AG10803 (cell line): ENCODE measurements around the gene CMBL.
A peak's percentile ranks its signal among the peaks of the same experiment; 100 is the strongest.

Experiments used
- DNase-seq: peaks from one replicate; pipeline ENCODE4 v3.0.0; 2010; ENCODE audit warnings: low read depth
- H3K4me3 ChIP-seq: 2 replicates; pipeline ENCODE4 v1.5.1; 2011; ENCODE audit warnings: mild to moderate bottlenecking, low read length, control low read depth
- CTCF ChIP-seq: conservative IDR thresholded peaks from 2 replicates; pipeline ENCODE4 v1.5.1; 2011; ENCODE audit warnings: mild to moderate bottlenecking, low read length, control low read depth, inconsistent platforms

The CMBL gene

DNA sequence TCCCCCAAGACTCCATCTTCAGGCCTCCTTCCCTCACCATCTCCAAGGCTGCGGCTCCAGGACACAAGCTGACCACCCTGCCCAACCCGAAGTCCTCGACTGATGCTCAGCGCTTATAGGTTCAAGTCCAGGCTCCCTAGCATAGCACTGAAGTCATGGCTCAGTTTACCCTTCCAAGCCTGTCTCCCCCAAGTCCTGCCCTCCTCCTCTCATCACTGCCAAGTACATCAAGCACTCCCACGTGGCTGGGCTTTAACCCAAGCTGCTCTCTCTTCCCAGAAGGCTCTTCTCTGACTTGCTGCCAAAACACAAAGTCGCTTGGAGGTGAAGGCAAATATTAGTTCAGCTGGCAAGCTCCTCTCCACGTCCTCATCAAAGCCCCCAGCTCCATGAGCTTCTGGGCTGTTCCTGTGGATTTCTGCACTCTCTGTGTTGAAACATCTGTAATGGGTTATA lies 23.7 kb upstream of the CMBL start:
- DNase-seq = peak; percentile 77
- no peak for TF ChIP-seq CTCF
- no peak overlapping the region for H3K4me3 ChIP-seq

GRCh38 chr5:10330511-10331230 lies 23.0 kb upstream of the CMBL start:
- H3K4me3 ChIP-seq = no peak overlapping the region
- DNase-seq = no peak
- TF ChIP-seq CTCF = no peak

- TF ChIP-seq CTCF = no peak
- peak; percentile 93 for DNase-seq
- H3K4me3 ChIP-seq = no peak overlapping the region
These were observed 22.2 kb upstream of the CMBL start for GRCh38 chr5:10329820-10330481.

DNA sequence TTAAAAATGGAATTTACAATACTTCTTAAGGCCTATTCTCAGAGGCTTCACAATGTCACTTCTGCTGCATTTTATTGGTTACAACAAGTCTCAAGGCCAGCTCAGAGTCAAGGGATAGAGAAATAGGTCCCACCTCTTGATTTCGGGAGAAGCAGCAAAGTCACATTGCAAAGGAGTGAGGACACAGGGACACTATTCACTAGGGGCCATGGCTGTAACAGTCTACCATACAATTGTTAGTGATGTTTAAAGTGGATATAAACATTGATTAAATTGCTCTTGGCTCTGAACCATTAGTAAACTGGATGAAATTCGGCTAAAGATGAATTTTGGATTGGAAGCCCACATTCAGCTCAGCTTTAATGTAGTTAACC lies 21.7 kb upstream of the CMBL start:
- H3K4me3 ChIP-seq = no peak overlapping the region
- TF ChIP-seq CTCF = no peak
- no peak for DNase-seq

DNA sequence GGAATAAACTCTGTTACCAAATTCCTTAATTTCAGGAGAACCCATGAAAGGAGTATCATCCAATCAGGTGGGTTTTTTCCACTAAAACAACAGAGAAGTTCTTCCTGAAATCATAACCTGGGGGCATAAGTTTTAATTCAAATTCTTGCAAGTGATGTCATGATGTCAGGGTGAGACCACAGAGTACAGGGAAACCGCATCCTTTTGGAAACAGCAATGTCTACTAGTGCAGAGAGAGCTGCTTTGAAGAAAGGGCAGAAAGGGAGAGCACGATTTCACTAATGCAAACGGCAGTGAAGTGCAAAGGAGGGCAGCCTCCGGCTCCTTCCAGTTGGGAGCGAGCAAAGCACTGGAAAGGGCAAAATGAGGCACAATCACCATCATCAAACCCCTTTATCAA lies 20.6 kb upstream of the CMBL start:
- no peak for DNase-seq
- H3K4me3 ChIP-seq = no peak overlapping the region
- no peak for TF ChIP-seq CTCF

DNA sequence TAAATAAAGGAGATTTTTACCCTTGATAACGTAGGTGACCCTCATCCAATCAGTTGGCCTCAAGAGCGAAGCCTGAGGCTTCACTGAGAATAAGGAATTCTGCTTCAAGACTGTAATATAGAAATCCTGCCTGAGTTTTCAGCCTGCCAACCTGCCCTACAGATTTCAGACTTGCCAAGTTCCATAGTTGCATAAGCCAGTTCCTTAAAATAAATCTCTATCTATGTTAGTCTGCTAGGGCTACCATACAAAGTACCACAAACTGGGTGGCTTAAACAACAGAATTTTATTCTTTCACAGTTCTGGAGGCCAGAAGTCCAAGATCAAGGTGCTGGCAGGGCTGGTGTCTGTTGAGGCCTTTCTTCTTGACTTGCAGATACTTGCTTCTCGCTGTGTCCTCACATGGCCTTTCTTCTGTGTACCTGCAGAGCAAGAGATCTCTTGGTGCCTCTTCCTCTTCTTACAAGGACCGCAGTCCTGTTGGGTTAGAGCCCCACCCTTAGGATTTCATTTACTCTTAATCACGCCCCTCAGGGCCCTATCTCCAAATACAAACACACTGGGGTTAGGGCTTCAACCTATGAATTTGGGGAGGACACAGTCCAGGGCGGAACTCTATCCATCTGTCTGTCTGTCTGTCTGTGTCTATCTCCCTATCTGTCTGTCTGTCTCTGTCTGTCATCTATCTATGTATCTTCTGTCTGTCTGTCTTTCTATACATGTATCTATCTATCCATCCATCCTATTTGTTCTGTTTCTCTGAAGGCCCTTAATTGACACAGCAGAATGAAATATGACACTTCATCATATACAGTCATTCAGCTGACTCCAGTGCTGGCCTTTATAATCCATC lies 17.0 kb upstream of the CMBL start:
- H3K4me3 ChIP-seq = no peak overlapping the region
- no peak for TF ChIP-seq CTCF
- no peak for DNase-seq
